ENCODE measurements around the gene PRDM16. TPM values are rescaled to one million over a fixed set of nuclear protein-coding genes. Genes with fewer than 3 reads are reported as not detected.

PRDM16 gene
- total RNA-seq, 2 experiments from 2014 or later, result not detected

DNA sequence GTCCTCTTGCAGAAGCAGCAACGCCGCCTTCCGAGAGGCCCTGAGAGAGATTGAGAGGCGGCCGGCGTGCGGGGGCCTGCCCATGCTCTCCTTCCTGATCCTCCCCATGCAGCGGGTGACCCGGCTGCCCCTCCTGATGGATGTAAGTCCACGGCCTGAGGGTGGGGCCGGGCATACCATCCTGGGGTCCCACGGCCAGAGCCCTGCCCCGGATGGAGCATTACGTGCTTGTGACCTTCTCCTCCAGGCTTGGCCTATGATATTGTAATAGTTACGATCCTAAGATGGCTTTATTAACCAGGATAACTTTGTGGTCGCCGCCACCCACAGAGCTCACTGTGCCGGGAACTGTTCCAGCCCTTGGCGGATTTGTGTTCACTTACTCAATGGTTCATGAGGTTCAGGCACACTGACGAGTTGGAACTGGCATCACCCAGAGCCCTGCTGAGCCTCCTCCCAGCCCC lies 404.4 kb downstream of the PRDM16 start:
- CTCF ChIA-PET (ENCODE audit: unreplicated experiment), result no interaction called here

DNA sequence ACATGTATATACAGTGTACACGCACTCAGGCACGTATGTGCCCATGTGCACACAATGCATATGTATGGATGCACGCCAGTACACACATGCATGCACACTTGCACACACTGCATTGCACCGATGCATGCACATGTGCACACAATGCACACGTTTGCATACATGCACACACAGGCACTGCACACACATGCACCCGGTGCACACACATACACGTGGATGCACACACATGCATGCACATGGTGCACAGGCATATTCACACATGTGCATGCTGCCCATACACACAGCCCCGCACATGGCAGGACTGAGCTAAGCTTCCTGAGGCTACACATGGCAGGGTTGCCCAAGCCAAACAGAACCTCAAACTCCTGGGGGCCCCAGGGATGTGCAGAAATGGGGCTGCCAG lies 405.0 kb downstream of the PRDM16 start:
- H3K4me2 ChIP-seq (ENCODE audit: low read length), result no peak overlapping the region
- H3K36me3 ChIP-seq (ENCODE audit: insufficient read depth, low read length), result no peaks in the 10 kb centered on the region
- intact Hi-C loops (cut with micrococcal nuclease; ENCODE audit: unreplicated experiment), result no loop called here
- no peak overlapping the region for H2AFZ ChIP-seq (ENCODE audit: low read length)
- no peak for TF ChIP-seq EZH2phosphoT487 (IDR thresholded peaks at IDR 0.05; ENCODE audit: borderline replicate concordance, low read depth, low read length)
- TF ChIP-seq, protein P1, sequence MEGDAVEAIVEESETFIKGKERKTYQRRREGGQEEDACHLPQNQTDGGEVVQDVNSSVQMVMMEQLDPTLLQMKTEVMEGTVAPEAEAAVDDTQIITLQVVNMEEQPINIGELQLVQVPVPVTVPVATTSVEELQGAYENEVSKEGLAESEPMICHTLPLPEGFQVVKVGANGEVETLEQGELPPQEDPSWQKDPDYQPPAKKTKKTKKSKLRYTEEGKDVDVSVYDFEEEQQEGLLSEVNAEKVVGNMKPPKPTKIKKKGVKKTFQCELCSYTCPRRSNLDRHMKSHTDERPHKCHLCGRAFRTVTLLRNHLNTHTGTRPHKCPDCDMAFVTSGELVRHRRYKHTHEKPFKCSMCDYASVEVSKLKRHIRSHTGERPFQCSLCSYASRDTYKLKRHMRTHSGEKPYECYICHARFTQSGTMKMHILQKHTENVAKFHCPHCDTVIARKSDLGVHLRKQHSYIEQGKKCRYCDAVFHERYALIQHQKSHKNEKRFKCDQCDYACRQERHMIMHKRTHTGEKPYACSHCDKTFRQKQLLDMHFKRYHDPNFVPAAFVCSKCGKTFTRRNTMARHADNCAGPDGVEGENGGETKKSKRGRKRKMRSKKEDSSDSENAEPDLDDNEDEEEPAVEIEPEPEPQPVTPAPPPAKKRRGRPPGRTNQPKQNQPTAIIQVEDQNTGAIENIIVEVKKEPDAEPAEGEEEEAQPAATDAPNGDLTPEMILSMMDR (conservative IDR thresholded peaks at IDR 0.05; ENCODE audit: low read length), result no peak
- no peaks in the 10 kb centered on the region for H3K79me2 ChIP-seq (ENCODE audit: insufficient read depth, low read depth, low read length)
- H3K27ac ChIP-seq (ENCODE audit: low read depth, low read length, poor library complexity, severe bottlenecking), result no peak overlapping the region
- no peak for DNase-seq (ENCODE audit: low spot score)
- H3K4me3 ChIP-seq (ENCODE audit: low read depth, low read length, poor library complexity, severe bottlenecking), result no peak overlapping the region
- CTCF ChIA-PET (ENCODE audit: unreplicated experiment), result no interaction called here
- BruUV-seq (replicated peaks), result no TSS peak
- H4K20me1 ChIP-seq (ENCODE audit: insufficient read depth, low read length), result no peaks in the 10 kb centered on the region
- H3K9me3 ChIP-seq (ENCODE audit: low read length), result no peaks in the 10 kb centered on the region
- H3K4me1 ChIP-seq (ENCODE audit: insufficient read depth, low read length, poor library complexity, severe bottlenecking), result no peaks in the 10 kb centered on the region
- no peaks in the 10 kb centered on the region for H3K9me2 ChIP-seq (ENCODE audit: insufficient read depth, low read length)
- POLR2A ChIA-PET, result no interaction called here

More for the DNA sequence above, 404.4 kb downstream of the PRDM16 start:
- DNase-seq (ENCODE audit: low spot score), result no peak
- Histone ChIP-seq H3K4me1 (ENCODE audit: insufficient read depth, low read length, poor library complexity, severe bottlenecking) (no peaks in the 10 kb centered on the region), H3K9me2 (ENCODE audit: insufficient read depth, low read length) (no peaks in the 10 kb centered on the region), H4K20me1 (ENCODE audit: insufficient read depth, low read length) (no peaks in the 10 kb centered on the region), H3K79me2 (ENCODE audit: insufficient read depth, low read depth, low read length) (no peaks in the 10 kb centered on the region), H2AFZ (ENCODE audit: low read length) (no peak overlapping the region), H3K4me2 (ENCODE audit: low read length) (no peak overlapping the region), H3K4me3 (ENCODE audit: low read depth, low read length, poor library complexity, severe bottlenecking) (no peak overlapping the region), H3K9me3 (ENCODE audit: low read length) (no peaks in the 10 kb centered on the region), H3K36me3 (ENCODE audit: insufficient read depth, low read length) (no peaks in the 10 kb centered on the region), H3K27ac (ENCODE audit: low read depth, low read length, poor library complexity, severe bottlenecking) (no peak overlapping the region)
- no TSS peak for BruUV-seq (replicated peaks)
- POLR2A ChIA-PET, result no interaction called here
- intact Hi-C loops (cut with micrococcal nuclease; ENCODE audit: unreplicated experiment), result no loop called here
- no peak for TF ChIP-seq EZH2phosphoT487 (IDR thresholded peaks at IDR 0.05; ENCODE audit: borderline replicate concordance, low read depth, low read length)
- TF ChIP-seq, protein P1 (conservative IDR thresholded peaks at IDR 0.05; ENCODE audit: low read length), result no peak

DNA sequence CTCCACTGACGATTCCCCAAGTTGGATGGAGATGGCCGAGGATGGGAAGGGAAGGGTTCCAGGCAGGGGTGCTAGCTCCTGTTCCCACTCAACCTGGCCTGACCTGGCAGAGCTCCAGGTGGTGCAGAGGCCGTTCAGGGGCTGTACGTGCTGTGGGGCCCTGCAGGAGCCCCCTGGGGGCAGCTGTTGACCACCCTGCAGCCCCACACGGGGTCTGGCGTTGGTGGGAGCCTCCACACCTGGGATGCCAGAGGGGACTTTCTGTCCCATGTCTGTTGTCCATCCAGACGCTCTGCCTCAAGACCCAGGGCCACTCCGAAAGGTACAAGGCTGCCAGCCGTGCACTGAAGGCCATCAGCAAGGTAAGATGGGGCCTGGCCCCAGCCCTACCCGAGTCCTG lies 405.4 kb downstream of the PRDM16 start:
- H3K9me3 ChIP-seq (ENCODE audit: low read length), result no peaks in the 10 kb centered on the region
- intact Hi-C loops (cut with micrococcal nuclease; ENCODE audit: unreplicated experiment), result no loop called here
- no peaks in the 10 kb centered on the region for H4K20me1 ChIP-seq (ENCODE audit: insufficient read depth, low read length)
- no peaks in the 10 kb centered on the region for H3K36me3 ChIP-seq (ENCODE audit: insufficient read depth, low read length)
- no peaks in the 10 kb centered on the region for H3K4me1 ChIP-seq (ENCODE audit: insufficient read depth, low read length, poor library complexity, severe bottlenecking)
- CTCF ChIA-PET (ENCODE audit: unreplicated experiment), result no interaction called here
- no peaks in the 10 kb centered on the region for H3K9me2 ChIP-seq (ENCODE audit: insufficient read depth, low read length)
- no peak overlapping the region for H3K4me3 ChIP-seq (ENCODE audit: low read depth, low read length, poor library complexity, severe bottlenecking)
- no peaks in the 10 kb centered on the region for H3K79me2 ChIP-seq (ENCODE audit: insufficient read depth, low read depth, low read length)
- TF ChIP-seq, protein P1 (conservative IDR thresholded peaks at IDR 0.05; ENCODE audit: low read length), result no peak
- no peak for TF ChIP-seq EZH2phosphoT487 (IDR thresholded peaks at IDR 0.05; ENCODE audit: borderline replicate concordance, low read depth, low read length)
- BruUV-seq (replicated peaks), result no TSS peak
- H3K4me2 ChIP-seq (ENCODE audit: low read length), result no peak overlapping the region
- POLR2A ChIA-PET, result no interaction called here
- H3K27ac ChIP-seq (ENCODE audit: low read depth, low read length, poor library complexity, severe bottlenecking), result no peak overlapping the region
- no peak for DNase-seq (ENCODE audit: low spot score)
- no peak overlapping the region for H2AFZ ChIP-seq (ENCODE audit: low read length)
